Subcutaneous abdominal adipose tissue (tissue), 5 donors: ENCODE data around the gene ARMS2.

Experiments used
- H3K27ac ChIP-seq: one replicate; pipeline ENCODE4 v1.7.0; 2013; ENCODE audit warnings: low read depth, mild to moderate bottlenecking, inconsistent platforms, low read length, moderate library complexity
- H3K27me3 ChIP-seq, 5 donors: one replicate each; pipeline ENCODE4 v1.7.0; 2013; ENCODE audit warnings: low read length in 5 of 5, inconsistent platforms in 1 of 5; ENCODE audit not compliant: control insufficient read depth in 5 of 5, insufficient read depth in 4 of 5
- H3K36me3 ChIP-seq, 5 donors: one replicate each; pipeline ENCODE4 v1.7.0; 2013; ENCODE audit warnings: low read length in 5 of 5; ENCODE audit not compliant: control insufficient read depth in 5 of 5, insufficient read depth in 5 of 5
- H3K4me1 ChIP-seq, 5 donors: one replicate each; pipeline ENCODE4 v1.7.0; 2013; ENCODE audit warnings: low read length in 5 of 5, mild to moderate bottlenecking in 3 of 5, moderate library complexity in 1 of 5; ENCODE audit not compliant: control insufficient read depth in 5 of 5, insufficient read depth in 5 of 5
- H3K4me3 ChIP-seq, 5 donors: one replicate each; pipeline ENCODE4 v1.7.0; 2013; ENCODE audit warnings: low read length in 5 of 5, low read depth in 1 of 5
- H3K9ac ChIP-seq, 5 donors: one replicate each; pipeline ENCODE4 v1.7.0; 2013; ENCODE audit warnings: low read length in 5 of 5, mild to moderate bottlenecking in 4 of 5, moderate library complexity in 3 of 5
- H3K9me3 ChIP-seq, 5 donors: one replicate each; pipeline ENCODE4 v1.7.0; 2013; ENCODE audit warnings: low read length in 5 of 5; ENCODE audit not compliant: control insufficient read depth in 5 of 5
- donor health status: healthy.
- donor health status: healthy.
- donor health status: healthy.
- donor health status: healthy.
- donor health status: healthy.

The ARMS2 gene

DNA sequence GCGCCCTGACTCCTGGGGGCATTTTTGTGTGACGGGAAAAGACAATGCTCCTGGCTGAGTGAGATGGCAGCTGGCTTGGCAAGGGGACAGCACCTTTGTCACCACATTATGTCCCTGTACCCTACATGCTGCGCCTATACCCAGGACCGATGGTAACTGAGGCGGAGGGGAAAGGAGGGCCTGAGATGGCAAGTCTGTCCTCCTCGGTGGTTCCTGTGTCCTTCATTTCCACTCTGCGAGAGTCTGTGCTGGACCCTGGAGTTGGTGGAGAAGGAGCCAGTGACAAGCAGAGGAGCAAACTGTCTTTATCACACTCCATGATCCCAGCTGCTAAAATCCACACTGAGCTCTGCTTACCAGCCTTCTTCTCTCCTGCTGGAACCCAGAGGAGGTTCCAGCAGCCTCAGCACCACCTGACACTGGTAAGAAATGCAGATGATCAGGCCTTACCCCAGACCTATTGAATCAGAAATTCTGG lies at the start of gene ARMS2:
Gene ARMS2 (plus strand): TSS at position 51 of the 478 bp plus-strand sequence. CDS start 75 bp downstream, at position 126.
- Histone ChIP-seq H3K9ac (no peak within 1 kb of the TSS), H3K4me3 (no peak within 1 kb of the TSS), H3K9me3 (no peaks in the 10 kb centered on the region), H3K36me3 (no peaks in the 10 kb centered on the region), H3K27me3 (no peaks in the 10 kb centered on the region), H3K27ac (no peak within 1 kb of the TSS), H3K4me1 (peaks cover 0 to 41% (median 15%) of the 10 kb centered on the region in 5 donors)

DNA sequence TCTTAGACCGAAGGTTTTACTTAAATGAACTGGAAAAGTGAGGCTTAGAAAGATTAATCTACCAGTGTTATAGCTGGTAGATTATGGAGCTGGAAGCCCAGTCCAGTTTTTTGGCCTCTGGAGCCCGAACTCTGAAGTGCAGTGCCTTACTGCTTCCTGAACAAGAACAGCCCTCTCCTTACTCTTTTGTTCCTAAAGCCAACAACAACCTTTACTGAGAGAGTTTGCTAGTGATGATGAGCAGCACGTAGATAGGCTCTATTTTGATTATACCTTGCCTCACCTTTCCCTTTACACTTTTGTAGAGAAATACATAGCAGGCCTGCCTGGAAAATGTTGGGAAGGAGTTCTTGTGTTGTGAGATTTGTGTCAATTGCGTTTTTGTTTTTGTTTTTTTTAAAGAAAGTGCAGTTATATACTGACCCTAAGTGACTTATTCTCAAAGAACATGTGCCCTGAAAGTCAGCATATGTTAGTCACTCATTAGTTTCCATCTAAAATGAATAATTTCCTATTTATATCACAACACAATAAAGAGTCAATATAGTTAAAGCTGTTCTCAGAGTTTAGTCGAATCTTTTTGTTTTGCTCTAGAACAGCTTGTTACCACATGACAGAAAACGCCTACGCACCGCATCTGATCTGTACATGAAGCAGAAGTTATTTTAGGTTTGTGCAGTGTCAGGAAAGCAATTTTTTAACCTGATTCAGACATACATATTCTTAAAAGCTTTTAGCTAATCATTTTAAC lies 46.9 kb upstream of the ARMS2 start:
- Histone ChIP-seq H3K4me1 (peaks cover 0 to 13% (median 3%) of the 10 kb centered on the region in 5 donors), H3K4me3 (no peak overlapping the region), H3K27ac (peak overlapping the region; percentile 35), H3K9me3 (no peaks in the 10 kb centered on the region), H3K9ac (no peak overlapping the region), H3K27me3 (no peaks in the 10 kb centered on the region), H3K36me3 (peaks cover 5 to 23% (median 19%) of the 10 kb centered on the region in 5 donors)

DNA sequence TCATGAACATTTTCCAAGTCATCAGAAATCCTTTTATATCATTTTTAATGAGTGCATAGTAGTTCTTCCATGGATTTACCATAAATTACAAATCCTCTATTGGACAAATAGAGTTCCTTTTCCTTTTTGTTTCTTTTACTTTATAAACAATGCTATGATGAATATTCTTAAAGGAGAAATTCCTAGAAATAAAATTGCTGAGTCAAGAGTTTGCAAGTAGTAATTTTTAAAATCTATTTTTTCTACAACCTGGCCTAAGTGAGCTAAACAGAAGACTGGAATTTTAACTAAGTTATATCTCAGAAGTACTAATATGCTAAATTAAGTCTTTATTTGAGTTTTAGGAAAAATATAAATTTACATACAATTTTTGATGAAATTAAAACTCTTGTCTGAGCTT lies 41.1 kb upstream of the ARMS2 start:
- Histone ChIP-seq H3K27ac (no peak overlapping the region), H3K9me3 (no peaks in the 10 kb centered on the region), H3K4me1 (peaks cover 0 to 4% (median 3%) of the 10 kb centered on the region in 5 donors), H3K36me3 (peaks cover 4 to 23% (median 18%) of the 10 kb centered on the region in 5 donors), H3K9ac (no peak overlapping the region), H3K27me3 (no peaks in the 10 kb centered on the region), H3K4me3 (no peak overlapping the region)

DNA sequence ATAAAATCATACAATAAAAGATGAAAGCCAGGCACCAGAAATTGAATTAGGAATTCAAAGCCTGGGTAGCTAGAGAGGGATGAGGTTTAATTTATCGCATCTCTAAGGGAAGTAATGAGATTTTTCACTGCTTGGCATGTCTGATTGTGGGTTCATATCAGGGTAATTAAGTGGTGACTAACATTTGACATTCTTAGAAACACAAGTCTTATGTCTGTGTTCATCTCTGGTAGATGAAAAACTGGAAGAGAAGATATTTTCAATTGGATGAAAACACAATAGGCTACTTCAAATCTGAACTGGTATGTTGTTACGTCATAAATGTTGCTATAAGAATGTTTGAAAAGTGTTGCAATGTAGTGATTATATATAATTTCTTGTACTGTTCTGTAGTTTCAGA lies 36.8 kb upstream of the ARMS2 start:
- no peak overlapping the region for H3K9ac ChIP-seq
- peaks cover 5 to 23% (median 16%) of the 10 kb centered on the region in 5 donors for H3K36me3 ChIP-seq
- H3K4me3 ChIP-seq = no peak overlapping the region
- no peaks in the 10 kb centered on the region for H3K27me3 ChIP-seq
- no peaks in the 10 kb centered on the region for H3K9me3 ChIP-seq
- H3K27ac ChIP-seq = no peak overlapping the region
- peaks cover 0 to 18% (median 7%) of the 10 kb centered on the region in 5 donors for H3K4me1 ChIP-seq

DNA sequence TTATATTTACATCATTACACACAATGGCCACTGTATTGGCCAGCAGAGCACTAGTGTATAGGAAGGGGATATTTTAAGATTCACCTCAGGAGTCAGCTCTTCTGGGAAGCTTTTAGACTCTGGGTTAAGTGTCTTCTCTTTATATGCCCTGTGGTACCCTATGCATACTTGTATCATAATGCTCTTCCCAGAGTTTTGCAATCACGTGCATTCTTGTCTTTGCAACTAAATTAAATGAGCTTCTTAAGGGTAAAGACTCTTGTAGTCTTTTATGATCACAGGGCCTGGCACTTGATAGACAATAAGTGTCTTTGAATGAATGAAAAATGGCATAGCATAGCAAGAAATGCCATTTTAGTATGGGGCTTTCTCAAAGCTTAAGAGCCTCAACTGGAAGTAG lies 35.4 kb upstream of the ARMS2 start:
- Histone ChIP-seq H3K9ac (no peak overlapping the region), H3K4me3 (no peak overlapping the region), H3K27me3 (no peaks in the 10 kb centered on the region), H3K4me1 (peaks cover 0 to 18% (median 7%) of the 10 kb centered on the region in 5 donors), H3K36me3 (peaks cover 5 to 20% (median 17%) of the 10 kb centered on the region in 5 donors), H3K27ac (no peak overlapping the region), H3K9me3 (no peaks in the 10 kb centered on the region)

DNA sequence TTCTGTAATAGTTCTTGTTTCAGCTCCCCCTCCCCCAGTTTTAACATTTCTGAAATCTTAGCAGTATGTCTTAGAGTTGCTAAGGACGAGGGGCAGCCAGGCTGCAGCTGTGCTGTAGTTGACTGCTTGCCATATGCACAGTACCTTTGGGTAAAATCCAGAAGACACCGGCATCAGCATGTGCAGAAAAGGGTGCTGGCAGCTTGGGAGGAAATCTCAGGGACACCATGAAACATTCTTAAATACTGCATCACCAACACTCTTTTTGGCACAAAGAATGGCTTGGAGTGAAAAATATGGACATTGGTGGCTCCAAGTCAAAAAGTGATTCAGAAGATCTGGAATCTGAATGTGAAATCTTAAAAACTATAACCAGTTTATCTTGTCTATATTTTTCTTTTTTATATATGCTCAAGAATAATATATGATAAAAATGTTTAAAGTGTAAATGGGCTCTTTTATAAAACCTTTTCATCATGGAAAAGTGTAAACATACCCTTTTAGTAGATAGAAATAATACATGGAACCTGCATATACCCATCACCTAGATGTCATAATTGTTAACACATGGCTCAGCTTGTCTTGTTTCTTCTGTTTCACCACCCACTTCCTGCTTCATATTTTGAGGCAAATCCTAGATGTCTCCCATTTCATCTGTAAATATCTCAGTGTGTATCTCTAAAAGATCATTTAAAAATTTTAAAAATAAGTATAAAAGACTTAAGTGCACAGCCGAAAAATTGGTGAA lies 34.4 kb upstream of the ARMS2 start:
- Histone ChIP-seq H3K36me3 (peaks cover 5 to 23% (median 21%) of the 10 kb centered on the region in 5 donors), H3K9ac (no peak overlapping the region), H3K27me3 (no peaks in the 10 kb centered on the region), H3K27ac (no peak overlapping the region), H3K4me3 (no peak overlapping the region), H3K4me1 (peaks cover 0 to 18% (median 7%) of the 10 kb centered on the region in 5 donors), H3K9me3 (no peaks in the 10 kb centered on the region)

GRCh38 chr10:122420624-122421007 lies 33.8 kb upstream of the ARMS2 start:
- Histone ChIP-seq H3K27ac (no peak overlapping the region), H3K4me1 (peaks cover 0 to 18% (median 7%) of the 10 kb centered on the region in 5 donors), H3K4me3 (no peak overlapping the region), H3K9me3 (no peaks in the 10 kb centered on the region), H3K9ac (no peak overlapping the region), H3K27me3 (no peaks in the 10 kb centered on the region), H3K36me3 (peaks cover 5 to 23% (median 18%) of the 10 kb centered on the region in 5 donors)

GRCh38 chr10:122421054-122421625 lies 33.3 kb upstream of the ARMS2 start:
- H3K9ac ChIP-seq = no peak overlapping the region
- no peaks in the 10 kb centered on the region for H3K9me3 ChIP-seq
- H3K4me3 ChIP-seq = no peak overlapping the region
- no peaks in the 10 kb centered on the region for H3K27me3 ChIP-seq
- H3K36me3 ChIP-seq = peaks cover 3 to 18% (median 15%) of the 10 kb centered on the region in 5 donors
- H3K27ac ChIP-seq = no peak overlapping the region
- H3K4me1 ChIP-seq = peaks cover 0 to 18% (median 7%) of the 10 kb centered on the region in 5 donors

DNA sequence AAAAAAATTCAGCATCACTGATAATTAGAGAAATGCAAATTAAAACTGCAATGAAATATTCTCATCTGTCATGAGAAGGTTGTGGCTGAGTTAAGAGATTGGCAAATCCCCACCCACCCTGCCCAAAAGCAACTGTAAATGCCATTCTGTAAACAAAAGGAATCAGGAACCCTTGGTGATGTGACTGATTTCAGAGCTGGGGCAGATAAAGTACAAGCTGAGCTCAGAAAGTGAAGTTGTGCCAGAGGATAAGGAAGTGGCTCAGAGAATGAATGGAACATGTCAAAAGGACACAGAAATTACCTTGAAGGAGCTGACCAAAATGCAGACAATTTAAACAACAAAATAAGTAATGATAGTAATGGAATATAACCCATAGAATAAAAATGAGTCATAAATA lies 32.7 kb upstream of the ARMS2 start:
- Histone ChIP-seq H3K4me3 (no peak overlapping the region), H3K4me1 (peaks cover 0 to 18% (median 5%) of the 10 kb centered on the region in 5 donors), H3K9me3 (no peaks in the 10 kb centered on the region), H3K27ac (no peak overlapping the region), H3K9ac (no peak overlapping the region), H3K27me3 (no peaks in the 10 kb centered on the region), H3K36me3 (peaks cover 2 to 18% (median 9%) of the 10 kb centered on the region in 5 donors)
